ENCODE measurements around the gene DCTN2. TPM values are rescaled to one million over a fixed set of nuclear protein-coding genes. Genes with fewer than 3 reads are reported as not detected.

The DCTN2 gene
- total and polyA plus RNA-seq, 2 donors (not counting 3 experiments of a cell fraction or from before 2014, with no cell fraction given), result 146 to 161 TPM

DNA sequence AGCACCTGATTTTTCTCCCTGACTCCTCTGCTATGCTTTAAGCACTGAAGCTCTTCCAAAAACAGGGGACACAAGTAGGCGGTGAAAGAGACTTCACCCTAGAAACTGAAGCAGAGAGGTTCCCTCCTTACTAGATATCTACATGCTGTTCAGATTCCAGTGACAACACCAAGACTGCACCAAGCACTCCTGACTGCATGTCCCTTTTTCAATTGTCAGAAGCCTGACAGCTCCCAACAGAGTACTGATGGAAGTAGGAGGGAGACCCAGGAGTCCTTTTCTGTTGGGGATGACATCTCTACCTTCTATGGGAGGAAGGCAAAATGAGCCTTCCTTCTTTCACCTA lies 10.4 kb downstream of the DCTN2 start:
- H3K27me3 ChIP-seq (ENCODE audit: control insufficient read depth in 2 of 2, insufficient read depth in 2 of 2, low read length in 2 of 2), result no peaks in the 10 kb centered on the region
- H3K36me3 ChIP-seq (ENCODE audit: control insufficient read depth in 2 of 2, extremely low read depth in 1 of 2, insufficient read depth in 2 of 2, low read length in 2 of 2), result peaks cover 21 to 43% of the 10 kb centered on the region in 2 experiments
- no TSS peak for BruUV-seq (replicated peaks)
- no peaks in the 10 kb centered on the region for H3K9me1 ChIP-seq (replicated peaks; ENCODE audit: control insufficient read depth, extremely low read depth, insufficient read depth, low read length)
- no peak overlapping the region for H3K9ac ChIP-seq (replicated peaks; ENCODE audit: extremely low read depth, insufficient read depth, low read length)
- TF ChIP-seq MYC (IDR thresholded peaks at IDR 0.05; ENCODE audit: low read depth, low read length), result no peak
- TF ChIP-seq, protein P1, sequence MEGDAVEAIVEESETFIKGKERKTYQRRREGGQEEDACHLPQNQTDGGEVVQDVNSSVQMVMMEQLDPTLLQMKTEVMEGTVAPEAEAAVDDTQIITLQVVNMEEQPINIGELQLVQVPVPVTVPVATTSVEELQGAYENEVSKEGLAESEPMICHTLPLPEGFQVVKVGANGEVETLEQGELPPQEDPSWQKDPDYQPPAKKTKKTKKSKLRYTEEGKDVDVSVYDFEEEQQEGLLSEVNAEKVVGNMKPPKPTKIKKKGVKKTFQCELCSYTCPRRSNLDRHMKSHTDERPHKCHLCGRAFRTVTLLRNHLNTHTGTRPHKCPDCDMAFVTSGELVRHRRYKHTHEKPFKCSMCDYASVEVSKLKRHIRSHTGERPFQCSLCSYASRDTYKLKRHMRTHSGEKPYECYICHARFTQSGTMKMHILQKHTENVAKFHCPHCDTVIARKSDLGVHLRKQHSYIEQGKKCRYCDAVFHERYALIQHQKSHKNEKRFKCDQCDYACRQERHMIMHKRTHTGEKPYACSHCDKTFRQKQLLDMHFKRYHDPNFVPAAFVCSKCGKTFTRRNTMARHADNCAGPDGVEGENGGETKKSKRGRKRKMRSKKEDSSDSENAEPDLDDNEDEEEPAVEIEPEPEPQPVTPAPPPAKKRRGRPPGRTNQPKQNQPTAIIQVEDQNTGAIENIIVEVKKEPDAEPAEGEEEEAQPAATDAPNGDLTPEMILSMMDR (IDR thresholded peaks at IDR 0.05; ENCODE audit: extremely low read depth in 1 of 2, insufficient read depth in 1 of 2, low read depth in 1 of 2, low read length in 2 of 2), result no peak
- TF ChIP-seq, protein P2, sequence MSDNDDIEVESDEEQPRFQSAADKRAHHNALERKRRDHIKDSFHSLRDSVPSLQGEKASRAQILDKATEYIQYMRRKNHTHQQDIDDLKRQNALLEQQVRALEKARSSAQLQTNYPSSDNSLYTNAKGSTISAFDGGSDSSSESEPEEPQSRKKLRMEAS (IDR thresholded peaks at IDR 0.05; ENCODE audit: insufficient read depth, insufficient read length), result no peak
- TF ChIP-seq EZH2 (IDR thresholded peaks at IDR 0.05; ENCODE audit: borderline replicate concordance, low read depth, low read length, severe bottlenecking), result no peak
- no peak for TF ChIP-seq POLR2A (IDR thresholded peaks at IDR 0.05; ENCODE audit: low read depth, low read length)
- TF ChIP-seq GATA2 (IDR thresholded peaks at IDR 0.05; ENCODE audit: insufficient read depth, insufficient read length, low read depth, low read length), result no peak
- no peak for TF ChIP-seq JUN (IDR thresholded peaks at IDR 0.05; ENCODE audit: borderline replicate concordance, insufficient read depth, insufficient read length, low read depth)
- no peak for TF ChIP-seq FOS (IDR thresholded peaks at IDR 0.05; ENCODE audit: borderline replicate concordance, insufficient read depth, low read length)
- TF ChIP-seq POLR2AphosphoS5 (IDR thresholded peaks at IDR 0.05; ENCODE audit: insufficient read depth, low read depth, low read length), result no peak
- ChIA-PET POLR2A (interaction anchor here (0.9 kb wide), 1 partner anchor 22 kb away, joined by 10 read pairs; no protein-coding TSS in a partner anchor), CTCF (interaction anchor here (1.5 kb wide), 1 partner anchor 10 kb away, joined by 5 read pairs; no protein-coding TSS in a partner anchor)
- dilution Hi-C loops (cut with MboI; ENCODE audit: extremely low pct_ligation_motif_present, low sequenced_read_pairs) (no loop called here), intact Hi-C loops (cut with micrococcal nuclease) (no loop called here)
- H3K4me1 ChIP-seq (ENCODE audit: control insufficient read depth, extremely low read depth, insufficient read depth, low read length), result no peaks in the 10 kb centered on the region
- H4K20me1 ChIP-seq (replicated peaks; ENCODE audit: control insufficient read depth, extremely low read depth, insufficient read depth, low read length), result no peaks in the 10 kb centered on the region
- H3K79me2 ChIP-seq (ENCODE audit: control insufficient read depth, insufficient read depth, low read length), result no peaks in the 10 kb centered on the region
- H3K4me2 ChIP-seq (ENCODE audit: insufficient read depth, low read length), result no peak overlapping the region
- no peak overlapping the region for H2AFZ ChIP-seq (ENCODE audit: low read depth, low read length)
- H3K27ac ChIP-seq (ENCODE audit: insufficient read depth, low read depth, low read length), result no peak overlapping the region
- DNase-seq (ENCODE audit: low read depth, low spot score), result no peak
- FAIRE-seq, result peak; percentile 54
- H3K9me3 ChIP-seq (replicated peaks; ENCODE audit: control insufficient read depth, insufficient read depth, low read length), result no peaks in the 10 kb centered on the region
- no peak overlapping the region for H3K4me3 ChIP-seq (replicated peaks in 1 of 3; ENCODE audit: insufficient read depth in 1 of 3, low read depth in 1 of 3, low read length in 3 of 3)

Measured in endothelial cell of umbilical vein (primary cell).